Suprapubic skin (tissue), 3 donors: ENCODE results near the gene EML1.

Experiments used
- EP300 ChIP-seq: sonication (generic); formaldehyde crosslinking; IDR thresholded peaks from one replicate; pipeline ENCODE4 v1.6.1; 2017; ENCODE audit warnings: antibody characterized with exemption
- TF ChIP-seq, protein P1 (sequence below), 2 donors: fragments of 200-600 bp in 1 of 2; fragments of 450-650 bp in 1 of 2; sonication (generic) in 1 of 2; IDR thresholded peaks; one replicate each; pipeline ENCODE4 v1.5.1; 2016 to 2019; ENCODE audit warnings: antibody characterized with exemption in 2 of 2, mild to moderate bottlenecking in 1 of 2, moderate library complexity in 1 of 2

- TF ChIP-seq, protein P1, sequence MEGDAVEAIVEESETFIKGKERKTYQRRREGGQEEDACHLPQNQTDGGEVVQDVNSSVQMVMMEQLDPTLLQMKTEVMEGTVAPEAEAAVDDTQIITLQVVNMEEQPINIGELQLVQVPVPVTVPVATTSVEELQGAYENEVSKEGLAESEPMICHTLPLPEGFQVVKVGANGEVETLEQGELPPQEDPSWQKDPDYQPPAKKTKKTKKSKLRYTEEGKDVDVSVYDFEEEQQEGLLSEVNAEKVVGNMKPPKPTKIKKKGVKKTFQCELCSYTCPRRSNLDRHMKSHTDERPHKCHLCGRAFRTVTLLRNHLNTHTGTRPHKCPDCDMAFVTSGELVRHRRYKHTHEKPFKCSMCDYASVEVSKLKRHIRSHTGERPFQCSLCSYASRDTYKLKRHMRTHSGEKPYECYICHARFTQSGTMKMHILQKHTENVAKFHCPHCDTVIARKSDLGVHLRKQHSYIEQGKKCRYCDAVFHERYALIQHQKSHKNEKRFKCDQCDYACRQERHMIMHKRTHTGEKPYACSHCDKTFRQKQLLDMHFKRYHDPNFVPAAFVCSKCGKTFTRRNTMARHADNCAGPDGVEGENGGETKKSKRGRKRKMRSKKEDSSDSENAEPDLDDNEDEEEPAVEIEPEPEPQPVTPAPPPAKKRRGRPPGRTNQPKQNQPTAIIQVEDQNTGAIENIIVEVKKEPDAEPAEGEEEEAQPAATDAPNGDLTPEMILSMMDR (IDR thresholded peaks at IDR 0.05), result no peak
- TF ChIP-seq EP300, result no peak
These were observed 176.6 kb downstream of the EML1 start for GRCh38 chr14:99969673-99970322.
